Neural cell (in vitro differentiated cells): Measurements from ENCODE around the gene SIL1.

Source experiments
- CTCF ChIP-seq: fragments of 450-650 bp; IDR thresholded peaks from 2 replicates; pipeline ENCODE4 v1.5.1; 2014; ENCODE audit warnings: antibody characterized with exemption, mild to moderate bottlenecking, moderate library complexity; ENCODE audit not compliant: poor library complexity, severe bottlenecking
- EP300 ChIP-seq: fragments of 450-650 bp; conservative IDR thresholded peaks from 2 replicates; pipeline ENCODE4 v1.6.1; 2014; ENCODE audit warnings: antibody characterized with exemption, mild to moderate bottlenecking, moderate library complexity; ENCODE audit not compliant: poor library complexity, severe bottlenecking
- POLR2AphosphoS5 ChIP-seq: IDR thresholded peaks from 2 replicates; pipeline ENCODE4 v1.6.1; 2012
- RAD21 ChIP-seq: fragments of 450-650 bp; conservative IDR thresholded peaks from 2 replicates; pipeline ENCODE4 v1.6.1; 2014; ENCODE audit warnings: antibody characterized with exemption, mild to moderate bottlenecking, moderate library complexity
- REST ChIP-seq: IDR thresholded peaks from 2 replicates; pipeline ENCODE4 v1.6.1; 2012; ENCODE audit warnings: borderline replicate concordance
- SMC3 ChIP-seq: fragments of 450-650 bp; conservative IDR thresholded peaks from 2 replicates; pipeline ENCODE4 v1.6.1; 2014; ENCODE audit warnings: antibody characterized with exemption, mild to moderate bottlenecking, moderate library complexity; ENCODE audit not compliant: poor library complexity
- TAF1 ChIP-seq: IDR thresholded peaks from 2 replicates; pipeline ENCODE4 v1.6.1; 2012; ENCODE audit warnings: low read depth

- TF ChIP-seq CTCF (no peak), EP300 (no peak), POLR2AphosphoS5 (no peak), REST (no peak), SMC3 (no peak), TAF1 (no peak), RAD21 (no peak)
Measured at GRCh38 chr5:139131062-139131461, 67.1 kb downstream of the SIL1 start.
